CD4-positive, alpha-beta T cell treated with Interleukin-4 for 1 hour (primary cell): Measurements from ENCODE around the gene PFN3.

Experiments used
- DNase-seq, 2 donors: peaks; one replicate each; pipeline ENCODE4 v3.0.0-alpha.2; 2020 to 2022

PFN3 gene

DNA sequence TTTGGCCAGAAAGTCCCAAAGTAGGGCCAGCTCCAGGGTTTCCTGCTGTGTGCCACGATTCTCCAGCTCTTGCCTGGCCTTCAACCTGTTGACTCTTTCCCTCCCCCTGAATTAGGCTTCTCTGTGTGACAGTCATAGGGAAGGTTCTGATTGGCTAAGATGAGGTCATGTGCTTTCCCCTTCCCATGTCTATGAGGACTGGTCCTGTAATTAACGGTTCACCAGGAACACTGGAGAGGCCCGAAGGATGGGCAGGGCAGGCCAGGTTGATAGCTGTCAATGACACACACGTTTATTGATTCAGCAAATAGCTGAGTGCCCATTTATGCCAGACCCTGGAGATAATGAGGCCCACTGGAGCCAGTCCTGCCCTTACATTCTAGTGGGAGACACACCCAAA lies 37.2 kb upstream of the PFN3 start:
- no peak for DNase-seq

- no peak for DNase-seq
Observed at GRCh38 chr5:177435847-177436536, 35.5 kb upstream of the PFN3 start.

DNA sequence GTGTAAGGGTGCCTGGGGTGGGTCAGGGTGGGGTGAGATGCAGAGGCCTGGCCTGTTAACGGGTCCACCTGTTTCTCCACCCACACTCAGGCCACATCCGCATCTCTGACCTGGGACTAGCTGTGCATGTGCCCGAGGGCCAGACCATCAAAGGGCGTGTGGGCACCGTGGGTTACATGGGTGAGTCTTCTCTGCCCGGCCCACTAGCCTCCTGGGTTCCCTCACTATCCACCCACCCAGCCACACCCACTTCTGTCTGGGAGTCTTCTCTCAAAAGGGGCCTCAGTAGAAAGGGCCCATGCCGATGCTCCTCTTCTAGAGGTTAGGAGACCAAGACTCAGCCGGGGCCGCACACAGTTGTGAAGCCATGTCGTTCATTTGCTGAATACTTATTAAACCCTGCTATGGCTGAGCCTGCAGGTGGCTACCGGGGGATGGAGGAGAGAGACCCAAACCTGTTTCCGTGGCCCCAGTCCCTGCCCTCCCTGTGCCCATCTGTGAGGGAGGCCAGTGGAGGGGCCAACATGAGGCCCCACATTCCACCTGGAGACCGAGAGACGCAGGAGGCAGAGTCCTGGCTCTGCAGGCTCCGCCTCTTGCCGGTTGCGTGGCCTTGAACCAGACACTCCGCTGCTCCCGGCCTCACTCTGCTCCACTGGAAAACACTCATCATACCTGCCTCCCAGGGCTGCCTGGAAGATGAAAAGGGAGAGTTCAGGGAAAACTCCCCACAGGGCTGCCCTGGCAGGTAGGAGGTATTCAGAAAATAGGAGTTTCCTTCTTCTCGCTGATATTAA lies 34.7 kb upstream of the PFN3 start:
- DNase-seq = no peak

- DNase-seq = peak; percentile 29 to 64
Observed at GRCh38 chr5:177434437-177434836, 34.0 kb upstream of the PFN3 start.

- no peak for DNase-seq
Observed at GRCh38 chr5:177433658-177434217, 33.3 kb upstream of the PFN3 start.

DNA sequence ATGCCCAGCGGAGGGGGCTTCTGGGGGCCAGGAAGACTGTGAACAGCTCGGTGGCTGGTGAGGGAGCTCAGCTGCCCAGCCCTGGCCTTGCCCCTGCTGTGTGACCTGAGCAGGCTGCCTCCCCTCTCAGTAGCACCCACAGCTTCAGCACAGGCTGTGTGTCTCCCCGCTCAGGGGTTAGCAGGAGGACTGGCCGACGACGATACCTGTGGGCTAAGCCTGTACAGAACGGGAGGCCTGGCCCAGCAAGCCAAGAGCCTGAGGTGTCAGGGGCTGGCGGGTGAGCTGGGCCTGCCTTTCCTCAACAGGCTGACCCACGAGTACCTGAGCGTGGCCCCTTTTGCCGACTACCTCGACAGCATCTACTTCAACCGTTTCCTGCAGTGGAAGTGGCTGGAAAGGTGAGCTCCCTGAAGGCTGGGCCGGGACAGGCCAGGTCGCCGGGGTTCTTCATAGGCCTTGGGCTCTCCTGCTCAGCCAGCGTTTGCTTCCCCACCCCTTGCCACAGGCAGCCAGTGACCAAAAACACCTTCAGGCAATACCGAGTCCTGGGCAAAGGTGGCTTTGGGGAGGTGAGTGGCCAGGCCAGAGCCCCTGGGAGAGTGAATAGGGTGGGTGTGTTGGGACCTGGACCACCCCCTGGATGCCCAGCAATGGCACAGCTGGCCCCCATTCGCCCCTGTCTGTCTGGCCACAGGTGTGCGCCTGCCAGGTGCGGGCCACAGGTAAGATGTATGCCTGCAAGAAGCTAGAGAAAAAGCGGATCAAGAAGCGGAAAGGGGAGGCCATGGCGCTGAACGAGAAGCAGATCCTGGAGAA lies 32.6 kb upstream of the PFN3 start:
- DNase-seq = no peak

GRCh38 chr5:177432143-177432838 lies 31.8 kb upstream of the PFN3 start:
- DNase-seq = no peak

DNA sequence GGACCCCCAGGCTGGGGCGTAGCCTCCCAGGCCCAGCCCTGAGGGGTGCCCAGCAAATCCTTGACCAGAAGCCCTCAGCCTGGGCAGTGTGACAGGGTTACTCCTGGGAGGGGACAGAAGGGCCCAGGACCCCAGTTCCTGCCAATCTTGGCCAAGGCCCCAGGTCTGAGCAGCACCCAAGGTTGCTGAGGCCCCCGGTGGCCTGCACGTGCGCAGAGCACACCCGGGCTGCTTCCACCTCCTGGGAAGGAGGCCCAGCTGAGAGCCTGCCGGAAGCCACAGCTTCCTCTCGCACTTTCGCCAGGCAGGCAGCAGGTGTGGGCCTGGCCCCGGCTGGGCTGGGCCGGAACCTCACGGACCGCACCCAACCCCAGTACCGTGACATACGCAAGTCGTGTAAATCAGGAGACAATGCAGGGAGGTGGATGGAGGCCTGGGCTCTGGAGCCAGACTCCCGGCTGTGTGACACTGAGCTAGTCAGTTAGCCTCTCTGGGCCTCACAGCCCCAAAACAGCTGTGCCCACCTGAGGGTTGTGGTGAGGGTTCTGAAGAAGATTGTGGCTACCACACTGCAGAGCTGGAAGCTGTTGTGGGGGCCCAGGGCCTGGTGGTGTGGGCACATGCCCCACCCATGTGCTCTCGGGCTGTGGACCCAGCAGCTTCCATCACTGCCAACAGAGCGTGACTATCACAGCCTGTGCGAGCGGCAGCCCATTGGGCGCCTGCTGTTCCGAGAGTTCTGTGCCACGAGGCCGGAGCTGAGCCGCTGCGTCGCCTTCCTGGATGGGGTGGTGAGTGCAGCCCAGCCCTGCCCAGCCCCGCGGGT lies 31.1 kb upstream of the PFN3 start:
- DNase-seq = peak; percentile 88 to 89

GRCh38 chr5:177430972-177431316 lies 30.5 kb upstream of the PFN3 start:
- DNase-seq = no peak

- DNase-seq = no peak
Observed at GRCh38 chr5:177430140-177430951, 29.9 kb upstream of the PFN3 start.

GRCh38 chr5:177429248-177430040 lies 29.0 kb upstream of the PFN3 start:
- peak; percentile 89 to 92 for DNase-seq

DNA sequence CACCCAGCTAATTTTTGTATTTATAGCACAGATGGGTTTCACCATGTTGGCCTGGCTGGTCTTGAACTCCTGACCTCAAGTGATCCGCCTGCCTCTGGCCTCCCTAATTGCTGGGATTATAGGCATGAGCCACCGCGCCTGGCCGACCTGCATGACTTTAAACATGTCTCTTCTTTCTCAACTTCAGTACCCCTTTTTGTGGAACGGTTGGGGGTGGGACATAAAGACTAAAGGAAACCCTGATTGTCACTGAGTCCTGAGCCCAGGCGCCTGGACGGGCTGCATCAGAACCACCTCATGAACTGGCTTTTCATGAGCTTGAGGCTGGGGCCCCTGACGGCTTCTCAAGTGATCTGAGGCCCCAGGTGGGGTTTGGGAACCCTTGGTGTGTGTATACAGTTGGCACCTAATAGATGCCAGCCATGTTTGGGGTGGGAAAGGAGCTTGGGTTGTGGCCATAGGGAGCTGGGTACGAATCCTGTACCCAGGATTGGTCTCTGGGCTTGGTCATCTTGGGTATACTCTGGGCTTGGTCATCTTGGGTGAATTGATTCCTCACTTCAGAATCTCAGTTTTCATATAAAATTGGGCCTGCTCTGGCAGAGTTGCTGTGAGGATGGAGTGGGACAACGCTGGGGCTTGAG lies 28.2 kb upstream of the PFN3 start:
- no peak for DNase-seq

- peak in 1 of 2 donors; percentile 44 for DNase-seq
Observed at GRCh38 chr5:177427919-177428573, 27.6 kb upstream of the PFN3 start.

DNA sequence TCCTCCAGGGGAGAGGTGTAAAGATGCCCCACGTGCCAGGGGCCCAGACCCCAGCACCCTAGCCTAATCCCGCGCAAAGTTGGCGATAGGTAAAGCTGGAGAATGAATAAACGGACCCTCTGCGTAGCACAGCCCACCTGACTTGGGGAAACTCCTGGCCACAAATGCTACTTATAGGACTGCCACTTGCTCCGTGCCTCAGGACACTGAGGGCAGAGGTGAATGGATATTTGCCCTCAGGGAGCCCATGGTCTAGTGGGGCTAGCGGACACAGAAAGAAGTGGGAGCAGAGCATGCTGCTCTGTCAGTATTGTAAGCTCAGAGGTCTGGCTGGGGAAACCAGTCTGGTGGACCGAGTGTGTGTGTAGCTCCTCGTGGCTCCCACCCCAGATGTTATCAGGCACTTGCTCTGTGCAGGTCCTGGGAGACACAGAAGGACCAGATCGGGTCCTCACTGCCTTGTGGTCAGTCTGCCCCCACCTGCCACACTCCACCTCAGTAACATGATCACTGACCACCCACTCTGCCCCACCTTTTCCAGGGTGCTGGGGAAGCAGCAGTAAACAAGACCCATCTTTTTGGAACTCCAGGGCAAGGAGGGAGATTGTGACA lies 26.9 kb upstream of the PFN3 start:
- no peak for DNase-seq

- DNase-seq = peak; percentile 76 to 79
Observed at GRCh38 chr5:177426566-177427210, 26.2 kb upstream of the PFN3 start, which contains the start of gene GRK6. Gene GRK6 (plus strand): TSS chr5:177426676. CDS start chr5:177426846, 170 bp downstream.

- peak; percentile 100 for DNase-seq
Observed at GRCh38 chr5:177425801-177426565, 25.5 kb upstream of the PFN3 start.
